CD4-positive, alpha-beta memory T cell (primary cell): ENCODE measurements around the gene B3GAT2. TPM values are rescaled to one million over a fixed set of nuclear protein-coding genes. Genes with fewer than 3 reads are reported as not detected.

ENCODE experiments used
- CTCF ChIA-PET: fragments of 350-600 bp; sonication (Branson Sonifier 250); formaldehyde crosslinking; loops from one replicate; lab custom pipeline; 2021; ENCODE audit warnings: inconsistent platforms; ENCODE audit not compliant: partially characterized antibody; lab: Charles Lee
- POLR2A ChIA-PET: fragments of 350-600 bp; sonication (Branson Sonifier 250); formaldehyde crosslinking; loops from one replicate; lab custom pipeline; 2021; ENCODE audit not compliant: partially characterized antibody; lab: Charles Lee
- DNase-seq, 5 donors: peaks; one replicate each; pipeline versions ENCODE4 v3.0.0 to v3.0.0-alpha.2; 2020 to 2022; ENCODE audit warnings: mixed read lengths in 1 of 5
- H3K27ac ChIP-seq: one replicate; pipeline ENCODE4 v1.7.0; 2013; ENCODE audit warnings: low read depth, low read length
- H3K27me3 ChIP-seq: 2 replicates; pipeline ENCODE4 v1.7.0; 2013; ENCODE audit warnings: mild to moderate bottlenecking, low read length, moderate library complexity; ENCODE audit not compliant: insufficient read depth
- H3K36me3 ChIP-seq: 2 replicates; pipeline ENCODE4 v1.7.0; 2013; ENCODE audit warnings: mild to moderate bottlenecking, low read length, moderate library complexity; ENCODE audit not compliant: insufficient read depth
- H3K4me1 ChIP-seq: 2 replicates; pipeline ENCODE4 v1.7.0; 2013; ENCODE audit warnings: mild to moderate bottlenecking, low read length, moderate library complexity; ENCODE audit not compliant: insufficient read depth
- H3K4me3 ChIP-seq, 2 donors: one replicate each; pipeline ENCODE4 v1.7.0; 2013; ENCODE audit warnings: low read length in 2 of 2, mild to moderate bottlenecking in 1 of 2
- H3K9me3 ChIP-seq, 2 donors: one replicate each; pipeline ENCODE4 v1.7.0; 2013; ENCODE audit warnings: low read length in 2 of 2, control low read depth in 1 of 2; ENCODE audit not compliant: control insufficient read depth in 1 of 2
- H3K27ac Mint-ChIP-seq, 7 donors: one replicate each; pipeline ENCODE4 v1.8.0; 2020 to 2021; ENCODE audit warnings: mixed read lengths in 7 of 7, mild to moderate bottlenecking in 6 of 7, inconsistent platforms in 3 of 7, moderate library complexity in 3 of 7
- H3K27me3 Mint-ChIP-seq, 2 donors: one replicate each; pipeline ENCODE4 v1.8.0; 2020 to 2021; ENCODE audit warnings: mixed read lengths in 2 of 2
- H3K36me3 Mint-ChIP-seq, 2 donors: one replicate each; pipeline ENCODE4 v1.8.0; 2020 to 2021; ENCODE audit warnings: mixed read lengths in 2 of 2, inconsistent platforms in 1 of 2, mild to moderate bottlenecking in 1 of 2
- H3K4me1 Mint-ChIP-seq, 4 donors: one replicate each; pipeline ENCODE4 v1.8.0; 2020 to 2021; ENCODE audit warnings: mixed read lengths in 4 of 4, mild to moderate bottlenecking in 1 of 4
- H3K4me3 Mint-ChIP-seq, 8 donors: one replicate each; pipeline ENCODE4 v1.8.0; 2020 to 2021; ENCODE audit warnings: mixed read lengths in 8 of 8, mild to moderate bottlenecking in 7 of 8, moderate library complexity in 6 of 8, inconsistent platforms in 3 of 8
- H3K9me3 Mint-ChIP-seq, 8 donors: one replicate each; pipeline ENCODE4 v1.8.0; 2020 to 2021; ENCODE audit warnings: mixed read lengths in 8 of 8, mild to moderate bottlenecking in 5 of 8, inconsistent platforms in 3 of 8, moderate library complexity in 1 of 8
- intact Hi-C: fragments of 100-400 bp; cut with micrococcal nuclease; formaldehyde crosslinking; loops from one replicate; pipeline ENCODE4 v1.15.1; 2023
- polyA plus RNA-seq, 2 donors: library from polyadenylated mRNA; unstranded; fragments of 300-500 nt; fragmentation: Illumina TruSeq; gene quantifications; one replicate each; pipeline ENCODE4 v1.2.3, GENCODE V29; 2021
- total RNA-seq, 2 experiments: library from RNA; stranded (reverse); gene quantifications; one replicate each; pipeline ENCODE4 v1.2.3, GENCODE V29; 2021

The B3GAT2 gene, protein sequence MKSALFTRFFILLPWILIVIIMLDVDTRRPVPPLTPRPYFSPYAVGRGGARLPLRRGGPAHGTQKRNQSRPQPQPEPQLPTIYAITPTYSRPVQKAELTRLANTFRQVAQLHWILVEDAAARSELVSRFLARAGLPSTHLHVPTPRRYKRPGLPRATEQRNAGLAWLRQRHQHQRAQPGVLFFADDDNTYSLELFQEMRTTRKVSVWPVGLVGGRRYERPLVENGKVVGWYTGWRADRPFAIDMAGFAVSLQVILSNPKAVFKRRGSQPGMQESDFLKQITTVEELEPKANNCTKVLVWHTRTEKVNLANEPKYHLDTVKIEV
- total RNA-seq (not detected), polyA plus RNA-seq (under 1 TPM; 0.27 to 0.37 TPM)

DNA sequence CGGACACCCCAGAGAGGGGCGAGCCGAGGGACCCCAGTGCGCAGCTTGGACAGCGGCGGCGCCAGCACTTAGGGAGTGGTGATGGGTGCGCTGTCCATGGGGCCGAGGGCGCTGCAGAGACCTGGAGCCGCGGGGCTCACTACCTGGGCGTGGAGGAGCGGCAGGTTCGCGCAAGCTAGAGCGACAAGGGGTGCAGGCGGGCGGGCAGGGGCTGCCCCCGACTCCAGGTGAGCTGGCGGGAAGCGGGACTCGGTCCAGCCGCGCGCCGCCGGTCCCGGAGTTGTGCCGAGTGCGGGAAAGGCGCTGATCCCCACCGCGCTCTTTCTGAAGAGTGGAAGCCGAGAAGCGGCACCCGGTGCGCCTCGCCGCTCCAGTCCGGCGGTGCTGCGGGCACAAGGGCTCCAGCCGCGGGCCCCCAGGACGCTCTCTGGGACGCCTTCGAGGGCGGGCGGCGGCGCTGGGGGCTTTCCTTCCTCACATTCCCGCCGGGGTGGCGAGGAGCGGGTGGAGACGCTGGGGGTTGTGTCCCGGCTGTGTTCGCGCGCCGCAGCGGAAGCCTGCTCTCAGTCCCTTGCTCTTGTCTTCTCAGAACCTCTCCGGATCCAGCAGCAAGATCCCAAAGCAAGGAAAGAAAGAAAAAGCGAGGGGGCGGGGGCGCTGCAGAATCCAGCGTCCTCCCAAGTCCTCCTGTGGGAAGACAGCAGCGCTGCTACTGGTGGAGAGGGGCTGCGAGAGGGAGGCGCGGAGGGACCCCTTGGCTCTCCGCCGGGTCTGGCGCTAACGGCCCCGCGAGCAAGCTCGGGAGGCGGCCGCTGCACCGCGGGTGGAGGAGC, at the start of gene B3GAT2:
B3GAT2 (minus strand) TSS at position 610 of the 833 bp plus-strand sequence. CDS start 631 bp downstream, outside the sequence.
- peaks cover 12% of the 10 kb centered on the region for H3K4me1 ChIP-seq
- no peak within 1 kb of the TSS for H3K27ac ChIP-seq
- H3K9me3 Mint-ChIP-seq: no peaks in the 10 kb centered on the region
- CTCF ChIA-PET: interaction anchor here (0.8 to 2.8 kb wide), 26 partner anchors 8 to 736 kb away, joined by 3 to 42 read pairs (median 4); partner anchors contain the start of gene SMAP1
- peaks cover 13% of the 10 kb centered on the region for H3K27me3 ChIP-seq
- POLR2A ChIA-PET: interaction anchor here (1.1 kb wide), 1 partner anchor 332 kb away, joined by 3 read pairs; the partner anchor contains the start of gene OGFRL1
- peak within 1 kb of the TSS in 1 of 2 donors; percentile 51 for H3K4me3 ChIP-seq
- H3K9me3 ChIP-seq: no peaks in the 10 kb centered on the region
- peak in 4 of 5 donors; percentile 7 to 9 (median 8) for DNase-seq
- intact Hi-C loops: loop anchor here (1.0 to 2.0 kb wide), 2 partner anchors 250 to 436 kb away; no protein-coding TSS in a partner anchor
- H3K36me3 ChIP-seq: no peaks in the 10 kb centered on the region
- peaks cover 40 to 43% of the 10 kb centered on the region in 2 donors for H3K27me3 Mint-ChIP-seq
- peak within 1 kb of the TSS; percentile 71 to 88 (median 80) for H3K4me3 Mint-ChIP-seq
- peaks cover 6 to 26% (median 10%) of the 10 kb centered on the region in 4 donors for H3K4me1 Mint-ChIP-seq
- H3K27ac Mint-ChIP-seq: peak within 1 kb of the TSS in 1 of 7 donors; percentile 62
- H3K36me3 Mint-ChIP-seq: no peaks in the 10 kb centered on the region

DNA sequence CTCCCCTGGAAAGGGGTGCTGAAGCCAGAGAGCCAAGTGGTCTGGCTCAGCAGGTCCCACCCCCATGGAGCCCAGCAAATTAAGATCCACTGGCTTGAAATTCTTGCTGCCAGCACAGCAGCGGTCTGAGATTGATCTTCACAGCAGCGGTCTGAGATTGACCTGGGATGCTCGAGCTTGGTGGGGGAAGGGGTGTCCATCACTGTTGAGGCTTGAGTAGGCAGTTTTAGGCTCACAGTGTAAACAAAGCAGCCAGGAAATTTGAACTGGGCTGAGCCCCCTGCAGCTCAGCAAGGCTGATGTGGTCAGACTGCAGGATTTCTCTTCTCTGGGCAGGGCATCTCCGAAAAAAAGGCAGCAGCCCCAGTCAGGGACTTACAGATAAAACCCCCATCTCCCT, 41.3 kb upstream of the B3GAT2 start:
- Mint-ChIP-seq H3K36me3 (no peaks in the 10 kb centered on the region), H3K27me3 (peaks cover 11 to 16% of the 10 kb centered on the region in 2 donors), H3K4me3 (no peak overlapping the region), H3K9me3 (peaks cover 0 to 12% (median 2%) of the 10 kb centered on the region in 8 donors), H3K4me1 (no peaks in the 10 kb centered on the region), H3K27ac (no peak overlapping the region)
- ChIA-PET CTCF (no interaction called here), POLR2A (no interaction called here)
- Histone ChIP-seq H3K4me3 (no peak overlapping the region), H3K27ac (no peak overlapping the region), H3K9me3 (no peaks in the 10 kb centered on the region), H3K27me3 (no peaks in the 10 kb centered on the region), H3K36me3 (no peaks in the 10 kb centered on the region), H3K4me1 (no peaks in the 10 kb centered on the region)
- intact Hi-C loops: no loop called here
- no peak for DNase-seq

DNA sequence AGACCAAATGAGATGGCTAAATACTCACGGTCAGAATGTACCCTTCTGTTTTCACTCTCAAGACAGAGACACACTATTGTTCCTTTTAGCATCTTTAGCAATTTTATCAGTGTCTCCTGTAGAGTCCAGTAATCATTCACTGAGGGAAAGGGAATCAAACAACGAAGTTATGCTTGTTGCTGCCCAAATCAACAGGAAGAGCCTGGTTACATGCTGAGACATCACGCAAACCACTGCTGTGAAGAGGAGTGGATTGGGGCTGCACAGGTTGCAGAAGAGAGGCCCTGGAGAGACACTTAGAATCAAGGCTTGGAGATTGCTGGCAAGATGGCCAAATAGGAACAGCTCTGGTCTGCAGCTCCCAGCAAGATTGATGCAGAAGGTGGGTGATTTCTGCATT, 40.5 kb upstream of the B3GAT2 start:
- no peaks in the 10 kb centered on the region for H3K9me3 ChIP-seq
- POLR2A ChIA-PET: no interaction called here

DNA sequence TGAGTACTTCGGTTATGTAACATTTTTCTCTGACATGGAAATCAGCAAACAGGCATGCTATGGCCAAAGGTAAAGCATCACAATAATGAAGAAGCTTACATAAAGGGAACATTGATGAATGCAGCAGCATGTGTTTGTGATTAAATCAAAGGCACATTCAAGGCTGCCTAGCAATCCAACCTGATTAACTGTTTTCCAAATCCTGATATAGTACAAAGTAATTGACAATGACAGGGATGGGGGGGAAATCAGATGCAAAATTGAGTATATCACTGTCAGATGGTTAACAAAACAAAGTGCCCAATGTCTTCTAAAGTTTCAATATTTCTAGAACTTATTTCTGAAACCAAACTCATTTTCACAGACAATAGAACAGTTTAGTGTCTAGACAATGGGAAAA, 39.2 kb upstream of the B3GAT2 start:
- no peak for DNase-seq
- ChIA-PET POLR2A (no interaction called here), CTCF (no interaction called here)
- Histone ChIP-seq H3K27me3 (no peaks in the 10 kb centered on the region), H3K4me3 (no peak overlapping the region), H3K4me1 (no peaks in the 10 kb centered on the region), H3K9me3 (no peaks in the 10 kb centered on the region), H3K27ac (no peak overlapping the region), H3K36me3 (no peaks in the 10 kb centered on the region)
- no peaks in the 10 kb centered on the region for H3K4me1 Mint-ChIP-seq
- no peak overlapping the region for H3K27ac Mint-ChIP-seq
- intact Hi-C loops: no loop called here
- peaks cover 15 to 18% of the 10 kb centered on the region in 2 donors for H3K27me3 Mint-ChIP-seq
- peaks cover 0 to 6% (median 0%) of the 10 kb centered on the region in 8 donors for H3K9me3 Mint-ChIP-seq
- no peak overlapping the region for H3K4me3 Mint-ChIP-seq
- no peaks in the 10 kb centered on the region for H3K36me3 Mint-ChIP-seq

More for the DNA sequence above, 40.5 kb upstream of the B3GAT2 start:
- no peaks in the 10 kb centered on the region for H3K27me3 ChIP-seq
- H3K36me3 ChIP-seq: no peaks in the 10 kb centered on the region
- DNase-seq: no peak
- no peaks in the 10 kb centered on the region for H3K4me1 Mint-ChIP-seq
- peaks cover 15 to 18% of the 10 kb centered on the region in 2 donors for H3K27me3 Mint-ChIP-seq
- no peak overlapping the region for H3K4me3 ChIP-seq
- H3K4me1 ChIP-seq: no peaks in the 10 kb centered on the region
- H3K9me3 Mint-ChIP-seq: peaks cover 0 to 11% (median 0%) of the 10 kb centered on the region in 8 donors
- no peak overlapping the region for H3K4me3 Mint-ChIP-seq
- H3K27ac ChIP-seq: no peak overlapping the region
- no peaks in the 10 kb centered on the region for H3K36me3 Mint-ChIP-seq
- H3K27ac Mint-ChIP-seq: no peak overlapping the region
- CTCF ChIA-PET: no interaction called here
- intact Hi-C loops: no loop called here

DNA sequence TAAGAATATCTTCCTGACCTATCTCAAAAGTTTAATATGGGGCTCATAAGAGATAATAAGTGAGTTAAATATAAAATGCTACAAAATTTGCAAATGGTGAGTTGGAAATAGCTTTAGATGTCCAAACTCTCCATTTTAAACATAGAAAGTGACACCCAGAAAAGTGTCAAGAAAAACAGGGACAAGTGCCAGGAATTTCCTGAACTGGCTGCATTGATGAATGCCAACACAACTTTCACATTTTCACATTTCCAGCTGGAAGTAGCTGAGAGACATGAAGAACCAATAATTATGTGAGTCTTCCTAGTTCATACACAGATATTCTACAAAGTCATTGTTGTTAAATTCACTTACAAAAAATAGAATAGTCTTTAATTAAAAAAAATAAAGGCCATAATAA, 38.6 kb upstream of the B3GAT2 start:
- ChIA-PET CTCF (interaction anchor here (1.1 kb wide), 1 partner anchor 40 kb away, joined by 3 read pairs; no protein-coding TSS in a partner anchor), POLR2A (no interaction called here)
- peaks cover 0 to 3% (median 0%) of the 10 kb centered on the region in 4 donors for H3K4me1 Mint-ChIP-seq
- peaks cover 0 to 2% (median 0%) of the 10 kb centered on the region in 8 donors for H3K9me3 Mint-ChIP-seq
- Histone ChIP-seq H3K4me1 (no peaks in the 10 kb centered on the region), H3K4me3 (no peak overlapping the region), H3K36me3 (no peaks in the 10 kb centered on the region), H3K9me3 (no peaks in the 10 kb centered on the region), H3K27ac (no peak overlapping the region), H3K27me3 (no peaks in the 10 kb centered on the region)
- DNase-seq: no peak
- no peaks in the 10 kb centered on the region for H3K36me3 Mint-ChIP-seq
- peaks cover 15 to 18% of the 10 kb centered on the region in 2 donors for H3K27me3 Mint-ChIP-seq
- H3K27ac Mint-ChIP-seq: no peak overlapping the region
- intact Hi-C loops: no loop called here
- H3K4me3 Mint-ChIP-seq: no peak overlapping the region

DNA sequence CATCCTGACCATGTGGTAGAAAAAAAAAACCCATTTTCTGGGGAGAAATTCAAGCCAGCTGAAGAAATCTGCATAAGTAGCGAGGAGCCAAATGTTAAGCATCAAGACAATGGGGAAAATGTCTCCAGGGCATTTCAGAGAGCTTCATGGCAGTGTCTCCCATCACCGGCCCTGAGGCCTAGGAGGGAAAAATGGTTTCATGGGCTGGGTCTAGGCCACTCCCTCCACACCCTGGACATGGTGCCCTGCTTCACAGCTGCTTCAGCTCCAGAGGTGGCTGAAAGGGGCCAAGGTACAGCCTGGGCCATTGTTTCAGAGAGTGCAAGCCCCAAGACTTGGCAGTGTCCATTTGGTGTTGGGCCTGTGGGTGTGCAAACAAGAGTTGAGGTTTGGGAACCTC, 34.4 kb upstream of the B3GAT2 start:
- Histone ChIP-seq H3K27me3 (no peaks in the 10 kb centered on the region), H3K36me3 (no peaks in the 10 kb centered on the region), H3K4me3 (no peak overlapping the region), H3K9me3 (no peaks in the 10 kb centered on the region), H3K27ac (no peak overlapping the region), H3K4me1 (no peaks in the 10 kb centered on the region)
- no peak for DNase-seq
- no peaks in the 10 kb centered on the region for H3K36me3 Mint-ChIP-seq
- intact Hi-C loops: no loop called here
- H3K27me3 Mint-ChIP-seq: peaks cover 7 to 12% of the 10 kb centered on the region in 2 donors
- H3K27ac Mint-ChIP-seq: no peak overlapping the region
- H3K9me3 Mint-ChIP-seq: peaks cover 0 to 2% (median 0%) of the 10 kb centered on the region in 8 donors
- ChIA-PET CTCF (interaction anchor here (1.4 kb wide), 1 partner anchor 35 kb away, joined by 3 read pairs; no protein-coding TSS in a partner anchor), POLR2A (no interaction called here)
- H3K4me1 Mint-ChIP-seq: peaks cover 0 to 3% (median 0%) of the 10 kb centered on the region in 4 donors
- H3K4me3 Mint-ChIP-seq: no peak overlapping the region

DNA sequence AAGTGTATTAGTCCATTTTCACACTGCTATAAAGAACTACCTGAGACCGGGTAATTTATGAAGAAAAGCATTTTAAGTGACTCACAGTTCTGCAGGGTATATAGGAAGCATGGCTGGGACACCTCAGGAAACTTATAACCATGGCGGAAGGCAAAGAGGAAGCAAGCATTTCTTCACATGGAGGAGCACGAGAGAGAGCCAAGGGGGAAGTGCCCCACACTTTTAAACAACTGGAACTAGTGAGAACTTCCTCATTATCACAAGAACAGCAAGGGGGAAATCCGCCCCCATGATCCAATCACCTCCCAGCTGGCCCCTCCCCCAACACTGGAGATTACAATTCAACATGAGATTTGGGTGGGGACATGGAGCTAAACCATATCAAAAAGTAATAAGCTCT, 28.3 kb upstream of the B3GAT2 start:
- Mint-ChIP-seq H3K27me3 (peaks cover 2 to 3% of the 10 kb centered on the region in 2 donors), H3K4me1 (no peaks in the 10 kb centered on the region), H3K36me3 (no peaks in the 10 kb centered on the region), H3K27ac (no peak overlapping the region), H3K9me3 (peaks cover 0 to 2% (median 0%) of the 10 kb centered on the region in 8 donors), H3K4me3 (no peak overlapping the region)
- Histone ChIP-seq H3K36me3 (no peaks in the 10 kb centered on the region), H3K9me3 (no peaks in the 10 kb centered on the region), H3K27ac (no peak overlapping the region), H3K4me1 (no peaks in the 10 kb centered on the region), H3K27me3 (no peaks in the 10 kb centered on the region), H3K4me3 (no peak overlapping the region)
- ChIA-PET CTCF (no interaction called here), POLR2A (no interaction called here)
- no peak for DNase-seq
- intact Hi-C loops: no loop called here
